K562 (cell line): ENCODE measurements around the gene RBBP5. TPM values are rescaled to one million over a fixed set of nuclear protein-coding genes. Genes with fewer than 3 reads are reported as not detected.

Source experiments
- ATAC-seq: fragments of 200-7000 bp; cut with Tn5 transposase; 3 replicates; pipeline ENCODE4 v1.9.1; 2020; ENCODE audit warnings: moderate library complexity
- BruUV-seq: library from RNA; stranded (reverse); fragments of 400-500 nt; replicated peaks from 2 replicates; lab custom pipeline; 2021; lab: Mats Ljungman, UMichigan
- CTCF ChIA-PET: fragments of 300-600 bp; formaldehyde crosslinking; extraction: SDS; loops from one replicate; lab custom pipeline; 2021; ENCODE audit warnings: low intra/inter-chr PET ratio; lab: Yijun Ruan, JAX
- POLR2A ChIA-PET: fragments of 300-600, 350-650 bp; sonication (Branson Sonifier 250); formaldehyde crosslinking; extraction: SDS; loops from one replicate; lab custom pipeline; 2021; ENCODE audit warnings: antibody characterized with exemption, inconsistent platforms; lab: Yijun Ruan, JAX
- DNase-seq, 4 experiments: peaks; one replicate each; pipeline versions ENCODE4 v3.0.0 to v3.0.0-alpha.2; 2011 to 2018; ENCODE audit warnings: low spot score in 3 of 4, mixed read lengths in 3 of 4; ENCODE audit errors: extremely low read depth in 1 of 4
- FAIRE-seq: peaks from 2 replicates; lab custom pipeline; 2011; peaks lifted over from hg19 to GRCh38; lab: Jason Lieb, UNC
- H2AFZ ChIP-seq: 2 replicates; pipeline ENCODE4 v1.6.0; 2011; ENCODE audit warnings: low read depth, low read length, control low read depth, inconsistent platforms
- H3K27ac ChIP-seq: fragments of 200-600 bp; 3 replicates; pipeline ENCODE4 v1.8.0; 2011; ENCODE audit warnings: low read depth, mild to moderate bottlenecking, control low read depth, inconsistent platforms, low read length, moderate library complexity, mixed read lengths; ENCODE audit errors: extremely low read depth
- H3K27me3 ChIP-seq, 2 experiments: fragments of 300-600 bp in 1 of 2; 2 replicates in 1 of 2; 3 replicates in 1 of 2; pipeline versions ENCODE4 v1.6.0 to v1.8.0; 2011; ENCODE audit warnings: inconsistent platforms in 2 of 2, low read length in 2 of 2, mild to moderate bottlenecking in 1 of 2, mixed read lengths in 1 of 2, moderate library complexity in 1 of 2; ENCODE audit not compliant: control insufficient read depth in 2 of 2, insufficient read depth in 2 of 2
- H3K36me3 ChIP-seq: fragments of 300-600 bp; 3 replicates; pipeline ENCODE4 v1.8.0; 2011; ENCODE audit warnings: mild to moderate bottlenecking, low read length, inconsistent platforms; ENCODE audit not compliant: control insufficient read depth, insufficient read depth
- H3K4me1 ChIP-seq, 2 experiments: fragments of 200-600 bp in 1 of 2; replicated peaks in 1 of 2; 2 replicates in 1 of 2; 3 replicates in 1 of 2; pipeline versions ENCODE4 v1.5.1 to v1.8.0; 2011; ENCODE audit warnings: inconsistent platforms in 2 of 2, low read length in 2 of 2, mild to moderate bottlenecking in 1 of 2, mixed read lengths in 1 of 2, moderate library complexity in 1 of 2; ENCODE audit not compliant: control insufficient read depth in 2 of 2, insufficient read depth in 2 of 2
- H3K4me2 ChIP-seq: 2 replicates; pipeline ENCODE4 v1.6.1; 2011; ENCODE audit warnings: low read length, control low read depth, inconsistent platforms, mixed read lengths; ENCODE audit not compliant: insufficient read depth
- H3K4me3 ChIP-seq: fragments of 200-600 bp; sonication (generic), shearing (Covaris generic); 2 replicates; pipeline ENCODE4 v1.5.1; 2016; ENCODE audit warnings: control low read depth, inconsistent platforms
- H3K79me2 ChIP-seq: fragments of 200-600 bp; 3 replicates; pipeline ENCODE4 v1.8.0; 2011; ENCODE audit warnings: low read length, inconsistent platforms; ENCODE audit not compliant: control insufficient read depth, insufficient read depth
- H3K9ac ChIP-seq, 2 experiments: 2 replicates each; pipeline versions ENCODE4 v1.6.0 to v1.6.1; 2011; ENCODE audit warnings: low read depth in 2 of 2, low read length in 2 of 2, control low read depth in 1 of 2, inconsistent platforms in 1 of 2, mild to moderate bottlenecking in 1 of 2, mixed read lengths in 1 of 2; ENCODE audit not compliant: insufficient read depth in 1 of 2
- H3K9me1 ChIP-seq: one replicate; pipeline ENCODE4 v1.6.0; 2011; ENCODE audit warnings: inconsistent platforms, mild to moderate bottlenecking, low read length, moderate library complexity; ENCODE audit not compliant: control insufficient read depth, insufficient read depth
- H3K9me3 ChIP-seq: replicated peaks from 2 replicates; pipeline ENCODE4 v1.5.1; 2011; ENCODE audit warnings: low read depth, low read length, inconsistent platforms; ENCODE audit not compliant: control insufficient read depth, insufficient read depth
- H4K20me1 ChIP-seq: replicated peaks from 2 replicates; pipeline ENCODE4 v1.6.1; 2011; ENCODE audit warnings: low read length, inconsistent platforms, mixed read lengths; ENCODE audit not compliant: control insufficient read depth, insufficient read depth
- FOXP4 ChIP-seq: sonication (generic); formaldehyde crosslinking; IDR thresholded peaks from 2 replicates; pipeline ENCODE4 v1.8.0; 2022; ENCODE audit warnings: mild to moderate bottlenecking, missing genetic modification reagents, borderline replicate concordance
- GABPB2 ChIP-seq: fragments of 250-450 bp; sonication (Bioruptor Pico); conservative IDR thresholded peaks from 2 replicates; pipeline ENCODE4 v1.5.1; 2021; ENCODE audit warnings: mild to moderate bottlenecking
- HCFC1 ChIP-seq: IDR thresholded peaks from 2 replicates; pipeline ENCODE4 v1.6.1; 2012; ENCODE audit warnings: low read depth, low read length, improper control_type of control experiment
- KHSRP ChIP-seq: fragments of 450-650 bp; IDR thresholded peaks from 2 replicates; pipeline ENCODE4 v1.6.1; 2017
- MAFF ChIP-seq: IDR thresholded peaks from 2 replicates; pipeline ENCODE4 v1.6.1; 2012; ENCODE audit warnings: low read length, improper control_type of control experiment
- MAFK ChIP-seq: IDR thresholded peaks from 2 replicates; pipeline ENCODE4 v1.6.1; 2011; ENCODE audit warnings: low read length, improper control_type of control experiment
- RBM17 ChIP-seq: fragments of 200-400 bp; formaldehyde crosslinking; IDR thresholded peaks from 2 replicates; pipeline ENCODE4 v1.6.1; 2017; ENCODE audit warnings: low read depth, mild to moderate bottlenecking, low read length, borderline replicate concordance
- SMARCA5 ChIP-seq: fragments of 450-650 bp; IDR thresholded peaks from 2 replicates; pipeline ENCODE4 v1.6.1; 2016
- TAF1 ChIP-seq: IDR thresholded peaks from 2 replicates; pipeline ENCODE4 v1.6.1; 2011; ENCODE audit warnings: mild to moderate bottlenecking, low read length, moderate library complexity; ENCODE audit not compliant: insufficient read depth, control insufficient read depth, severe bottlenecking; ENCODE audit errors: extremely low read depth
- TBP ChIP-seq: optimal IDR thresholded peaks from 2 replicates; pipeline ENCODE3; 2011; ENCODE audit warnings: low read depth, low read length, improper control_type of control experiment
- XRCC5 ChIP-seq: fragments of 200-400 bp; formaldehyde crosslinking; IDR thresholded peaks from 2 replicates; pipeline ENCODE4 v1.6.1; 2017; ENCODE audit warnings: low read depth, mild to moderate bottlenecking, low read length
- ZBTB5 ChIP-seq: fragments of 450-650 bp; IDR thresholded peaks from 2 replicates; pipeline ENCODE4 v1.6.1; 2017; ENCODE audit warnings: antibody characterized with exemption
- ZFX ChIP-seq: sonication (generic); formaldehyde crosslinking; IDR thresholded peaks from 2 replicates; pipeline ENCODE4 v1.8.0; 2022; ENCODE audit warnings: mild to moderate bottlenecking, missing genetic modification reagents, moderate library complexity
- ZNF551 ChIP-seq: fragments of 250-450 bp; sonication (Bioruptor Pico); IDR thresholded peaks from 2 replicates; pipeline ENCODE4 v1.5.0; 2021; ENCODE audit warnings: mild to moderate bottlenecking, moderate library complexity
- ZNF766 ChIP-seq: fragments of 200-800 bp; sonication (Bioruptor generic); conservative IDR thresholded peaks from 2 replicates; pipeline ENCODE4 v1.6.1; 2016; ENCODE audit warnings: missing genetic modification characterization, missing compliant biosample characterization
- ZNF778 ChIP-seq: fragments of 450-650 bp; formaldehyde crosslinking; IDR thresholded peaks from 2 replicates; pipeline ENCODE4 v1.4.0; 2020; ENCODE audit warnings: mild to moderate bottlenecking, moderate library complexity
- WGBS: fragments of 100-300 bp; shearing (Covaris generic); methylation state at CpG from one replicate; pipeline ENCODE4 v1.1.6; 2016; ENCODE audit warnings: low coverage, mixed read lengths; ENCODE audit not compliant: insufficient coverage; ENCODE audit errors: missing lambda C conversion rate; 5-methylcytosine and 5-hydroxymethylcytosine counted together
- in situ Hi-C: fragments of 300-500 bp; cut with MboI; formaldehyde crosslinking; loops from 4 replicates; pipeline ENCODE4 v1.15.0; 2018; ENCODE audit warnings: inconsistent platforms, mixed read lengths
- intact Hi-C: fragments of 100-400 bp; cut with micrococcal nuclease; formaldehyde crosslinking; loops from 2 replicates; pipeline ENCODE4 v1.14.2; 2022
- polyA plus RNA-seq, 8 experiments: library from polyadenylated mRNA; depleted of rRNA in 4 of 8; stranded (reverse) in 5 of 8; unstranded in 3 of 8; fragments of >200 nt; fragmentation: Nextera tagmentation in 2 of 8; fragmentation: Illumina TruSeq in 1 of 8; extraction: Ambion mirVana in 2 of 8; extraction: Trizol in 1 of 8; gene quantifications; 2 replicates each; pipeline versions ENCODE4 v1.2.1 to v1.2.3, GENCODE V29; 2011 to 2014; ENCODE audit warnings: inconsistent platforms in 1 of 8, missing spikeins in 1 of 8
- total RNA-seq, 7 experiments: library from RNA; depleted of rRNA in 6 of 7; stranded (reverse); fragments of >200 nt in 6 of 7; fragmentation: Illumina TruSeq in 2 of 7; extraction: Trizol in 2 of 7; gene quantifications; 2 replicates each; pipeline versions ENCODE4 v1.2.1 to v1.2.3, GENCODE V29; 2011 to 2021; ENCODE audit warnings: low replicate concordance in 1 of 7

The RBBP5 gene
- total and polyA plus RNA-seq, 9 of the 15 experiments (the other 6 are each of a cell fraction or from before 2014, with no cell fraction given) = 17.2 to 37.4 (median 28.4) TPM

- Histone ChIP-seq H3K9me1 (no peaks in the 10 kb centered on the region), H3K4me1 (peaks cover 3 to 7% of the 10 kb centered on the region in 2 experiments; a peak in 3 of 5 replicates), H3K4me3 (no peak overlapping the region), H4K20me1 (no peaks in the 10 kb centered on the region), H3K4me2 (peak overlapping the region; percentile 65), H3K79me2 (no peaks in the 10 kb centered on the region), H2AFZ (peak overlapping the region; percentile 66), H3K9me3 (no peaks in the 10 kb centered on the region), H3K27ac (no peak overlapping the region), H3K27me3 (no peaks in the 10 kb centered on the region), H3K9ac (peak overlapping the region in 1 of 2 experiments; percentile 77; a peak in 1 of 4 replicates), H3K36me3 (no peaks in the 10 kb centered on the region)
- 22% methylated on average over 12 of the region's 12 CpGs for WGBS
- peak; percentile 94 for ATAC-seq
- no TSS peak for BruUV-seq
- intact Hi-C loops = loop anchor here (5.0 kb wide), 3 partner anchors 56 to 154 kb away; no protein-coding TSS in a partner anchor
- in situ Hi-C loops = no loop called here
- CTCF ChIA-PET = interaction anchor here (0.6 to 1.0 kb wide), 4 partner anchors 114 to 166 kb away, joined by 3 to 4 read pairs (median 4); no protein-coding TSS in a partner anchor
- FAIRE-seq = peak; percentile 93
- peak; percentile 77 to 91 (median 79) for DNase-seq
- POLR2A ChIA-PET = interaction anchor here (0.5 to 1.6 kb wide), 11 partner anchors 8 to 396 kb away, joined by 3 to 18 read pairs (median 4); partner anchors contain the start of gene RBBP5
- TF ChIP-seq HCFC1 (no peak), RBM17 (no peak), ZNF778 (CRISPR knock-in tag) (no peak), XRCC5 (0 out of 2 replicates have a peak, but pooled peaks have one; percentile 31), GABPB2 (no peak), ZNF551 (CRISPR knock-in tag) (no peak), ZBTB5 (no peak), SMARCA5 (0 out of 2 replicates have a peak, but pooled peaks have one; percentile 27), ZFX (CRISPR knock-in tag) (no peak), FOXP4 (CRISPR knock-in tag) (no peak), ZNF766 (CRISPR knock-in tag) (peak; percentile 46; the same call in 1 of the 2 replicates), MAFK (peak; percentile 62), KHSRP (no peak), TBP (peak; percentile 20), MAFF (peak; percentile 58), TAF1 (no peak)
These were observed 19.7 kb upstream of the RBBP5 start for GRCh38 chr1:205141236-205142101.
